Heart left ventricle (tissue), 16 donors: ENCODE results near the gene IFRD2. TPM values are rescaled to one million over a fixed set of nuclear protein-coding genes. Genes with fewer than 3 reads are reported as not detected.
A peak's percentile ranks its signal among the peaks of the same experiment; 100 is the strongest.

Source experiments
- ATAC-seq, 4 donors: fragments of 200-7000 bp; cut with Tn5 transposase; one replicate each; pipeline ENCODE4 v1.9.1; 2020 to 2022; ENCODE audit warnings: moderate library complexity in 4 of 4, mild to moderate bottlenecking in 3 of 4, moderate number of reproducible peaks in 1 of 4
- DNase-seq, 5 donors: peaks; one replicate each; pipeline ENCODE4 v3.0.0-alpha.2; 2020
- H3K27ac ChIP-seq, 12 donors: fragments of 200-600 bp; sonication (generic) in 4 of 12; one replicate each; pipeline versions ENCODE4 v1.5.0 to v1.8.0; 2016 to 2022; ENCODE audit warnings: mild to moderate bottlenecking in 2 of 12
- H3K27me3 ChIP-seq, 9 donors: fragments of 200-600 bp; sonication (generic) in 2 of 9; one replicate each; pipeline versions ENCODE4 v1.5.1 to v1.8.0; 2016 to 2022; ENCODE audit warnings: mild to moderate bottlenecking in 3 of 9
- H3K36me3 ChIP-seq, 9 donors: fragments of 200-600 bp; sonication (generic) in 2 of 9; one replicate each; pipeline versions ENCODE4 v1.5.0 to v1.8.0; 2018 to 2022; ENCODE audit warnings: mild to moderate bottlenecking in 2 of 9
- H3K4me1 ChIP-seq, 12 donors: fragments of 200-600 bp; sonication (generic) in 4 of 12; one replicate each; pipeline versions ENCODE4 v1.5.0 to v1.8.0; 2016 to 2022; ENCODE audit warnings: mild to moderate bottlenecking in 3 of 12
- H3K4me3 ChIP-seq, 12 donors: fragments of 200-600 bp; sonication (generic) in 4 of 12; one replicate each; pipeline versions ENCODE4 v1.5.0 to v1.8.0; 2017 to 2022; ENCODE audit warnings: mild to moderate bottlenecking in 9 of 12, moderate library complexity in 4 of 12
- H3K9me3 ChIP-seq, 12 donors: fragments of 200-600 bp; sonication (generic) in 4 of 12; one replicate each; pipeline versions ENCODE4 v1.5.0 to v1.8.0; 2016 to 2022; ENCODE audit warnings: mild to moderate bottlenecking in 1 of 12
- CTCF ChIP-seq, 12 donors: fragments of 200-600 bp; sonication (generic) in 4 of 12; IDR thresholded peaks; one replicate each; pipeline versions ENCODE4 v1.5.0 to v1.8.0; 2018 to 2022; ENCODE audit warnings: antibody characterized with exemption in 12 of 12, mild to moderate bottlenecking in 5 of 12
- POLR2A ChIP-seq, 2 donors: fragments of 450-650 bp; IDR thresholded peaks; one replicate each; pipeline ENCODE4 v1.6.1; 2017; ENCODE audit warnings: antibody characterized with exemption in 2 of 2, mild to moderate bottlenecking in 2 of 2, moderate library complexity in 2 of 2
- WGBS, 4 donors: extraction: QIAGEN DNeasy Blood & Tissue Kit in 2 of 4; methylation state at CpG; one replicate each; pipeline versions ENCODE4 v1.1.5 to v1.1.7; 2013 to 2018; 5-methylcytosine and 5-hydroxymethylcytosine counted together
- intact Hi-C, 10 donors: fragments of 100-400 bp; cut with DNase I; formaldehyde crosslinking; loops; one replicate each; pipeline versions ENCODE4 v1.11.1 to v1.14.2; 2022
- polyA plus RNA-seq, 2 donors: library from polyadenylated mRNA; stranded (reverse); fragments of 200-250 nt; gene quantifications; one replicate each; pipeline ENCODE4 v1.2.3, GENCODE V29; 2013
- total RNA-seq, 9 donors: library from RNA; depleted of rRNA in 2 of 9; stranded (reverse); fragments of >200 nt in 2 of 9; fragmentation: NEBNext Ultra II Directional in 3 of 9; extraction: Animal tissue kit (Norgen Biotek cat#: 25700) in 3 of 9; gene quantifications; one replicate each; pipeline versions ENCODE4 v1.1.0 to v1.2.4, GENCODE V29; 2016 to 2023
- donor health status: ischemic (EF 13 %, LVEDD 7.1; RV severe dilation, severe dysfunction).
- donor health status: healthy with polysubstance abuse.
- donor health status: DM: no; HTN: yes; CAD: no.
- donor health status: DM: no; HTN: no; CAD: no.
- donor health status: ischemic (EF 25% LVEDD 6.9; RV normal size, moderate dysfunction).
- donor health status: ischemic (EF 25% LVEDD 5.7; RV mildly dilated, moderate dysfunction).
- donor health status: healthy.
- donor health status: DM: yes; HTN: yes; CAD: no.
- donor health status: ischemic (EF 35%, LVEDD 5.7; RV mildly dilated, moderate dysfunction).
- donor health status: nonischemic (EF 11% LVEDD 7.7; RV severe dilation, severe dysfunction).
- donor health status: DM: yes; HTN: yes; CAD: no.
- donor health status: PGD.
- donor health status: ischemic (EF 29% LVEDD 5.4; RV normal size, mild dysfunction).
- donor health status: nonischemic (EF 23%, LVEDD 6.1; RV moderate dilation, normal function).

IFRD2 gene
- total and polyA plus RNA-seq, 11 donors = 47.5 to 106 (median 64.5) TPM

GRCh38 chr3:50318163-50318562 lies 25.9 kb upstream of the IFRD2 start:
- Histone ChIP-seq H3K27me3 (no peaks in the 10 kb centered on the region), H3K9me3 (no peaks in the 10 kb centered on the region), H3K4me3 (peak overlapping the region in 8 of 12 donors; percentile 70 to 97 (median 90)), H3K4me1 (peaks cover 5 to 60% (median 50%) of the 10 kb centered on the region in 12 donors), H3K36me3 (peaks cover 0 to 59% (median 45%) of the 10 kb centered on the region in 9 donors), H3K27ac (peak overlapping the region in 10 of 12 donors; percentile 7 to 99 (median 64))
- no peak for TF ChIP-seq POLR2A (IDR thresholded peaks at IDR 0.05)
- no peak for TF ChIP-seq CTCF (IDR thresholded peaks at IDR 0.05)
- DNase-seq (peak in 1 of 5 donors; percentile 24), ATAC-seq (no peak)
- 76 to 88% (median 84%) methylated on average over 10 to 11 of the region's 11 CpGs for WGBS, 4 donors
- intact Hi-C loops = loop anchor here in 1 of 10 donors (2.0 kb wide), 1 partner anchor 13 kb away; no protein-coding TSS in a partner anchor

GRCh38 chr3:50317300-50317699 lies 25.1 kb upstream of the IFRD2 start:
- Histone ChIP-seq H3K36me3 (peaks cover 0 to 59% (median 45%) of the 10 kb centered on the region in 9 donors), H3K9me3 (no peaks in the 10 kb centered on the region), H3K27me3 (no peaks in the 10 kb centered on the region), H3K4me1 (peaks cover 5 to 52% (median 43%) of the 10 kb centered on the region in 12 donors), H3K27ac (peak overlapping the region in 11 of 12 donors; percentile 12 to 99 (median 39)), H3K4me3 (peak overlapping the region in 5 of 12 donors; percentile 70 to 97 (median 88))
- intact Hi-C loops = no loop called here
- TF ChIP-seq CTCF (IDR thresholded peaks at IDR 0.05) (no peak), POLR2A (IDR thresholded peaks at IDR 0.05) (no peak)
- 39 to 59% (median 58%) methylated on average over 4 to 6 of the region's 6 CpGs for WGBS, 4 donors
- DNase-seq (peak in 4 of 5 donors; percentile 14 to 63 (median 34)), ATAC-seq (no peak)

- TF ChIP-seq POLR2A (IDR thresholded peaks at IDR 0.05) (no peak), CTCF (IDR thresholded peaks at IDR 0.05) (no peak)
- ATAC-seq (peak in 1 of 4 donors; percentile 7), DNase-seq (peak in 1 of 5 donors; percentile 52)
- no peaks in the 10 kb centered on the region for H3K9me3 ChIP-seq
- intact Hi-C loops = no loop called here
- H3K4me3 ChIP-seq = peak overlapping the region in 2 of 12 donors; percentile 70 to 86
- WGBS, 4 donors = 64 to 75% (median 73%) methylated on average over 8 to 9 of the region's 9 CpGs
- H3K4me1 ChIP-seq = peaks cover 5 to 46% (median 40%) of the 10 kb centered on the region in 12 donors
- no peaks in the 10 kb centered on the region for H3K27me3 ChIP-seq
- peak overlapping the region in 11 of 12 donors; percentile 5 to 99 (median 39) for H3K27ac ChIP-seq
- peaks cover 0 to 59% (median 45%) of the 10 kb centered on the region in 9 donors for H3K36me3 ChIP-seq
Observed at GRCh38 chr3:50316657-50317242, 24.5 kb upstream of the IFRD2 start.

- peaks cover 5 to 38% (median 30%) of the 10 kb centered on the region in 12 donors for H3K4me1 ChIP-seq
- WGBS, 4 donors = 86 to 98% (median 97%) methylated on average over 4 of the region's 4 CpGs
- no peaks in the 10 kb centered on the region for H3K27me3 ChIP-seq
- TF ChIP-seq CTCF (IDR thresholded peaks at IDR 0.05) = no peak
- TF ChIP-seq POLR2A (IDR thresholded peaks at IDR 0.05) = no peak
- DNase-seq = peak in 2 of 5 donors; percentile 18 to 21
- no peak overlapping the region for H3K4me3 ChIP-seq
- ATAC-seq = peak in 3 of 4 donors; percentile 11 to 25 (median 23)
- intact Hi-C loops = no loop called here
- no peak overlapping the region for H3K27ac ChIP-seq
- H3K36me3 ChIP-seq = peaks cover 0 to 56% (median 42%) of the 10 kb centered on the region in 9 donors
- H3K9me3 ChIP-seq = no peaks in the 10 kb centered on the region
Observed at GRCh38 chr3:50314816-50315215, 22.6 kb upstream of the IFRD2 start.
